Keratinocyte (primary cell): ENCODE data around the gene ETV7. TPM values are rescaled to one million over a fixed set of nuclear protein-coding genes. Genes with fewer than 3 reads are reported as not detected.

Experiments used
- DNase-seq: peaks from one replicate; pipeline ENCODE4 v3.0.0-alpha.2; 2011; ENCODE audit warnings: low read depth, missing footprints, low spot score
- FAIRE-seq: peaks from 2 replicates; lab custom pipeline; 2011; peaks lifted over from hg19 to GRCh38; lab: Jason Lieb, UNC
- H2AFZ ChIP-seq: 2 replicates; pipeline ENCODE4 v1.6.0; 2012; ENCODE audit warnings: low read length, control low read depth, inconsistent platforms; ENCODE audit not compliant: control insufficient read depth
- H3K27ac ChIP-seq: 2 replicates; pipeline ENCODE4 v1.5.1; 2011; ENCODE audit warnings: low read length; ENCODE audit not compliant: control insufficient read depth, insufficient read depth
- H3K27me3 ChIP-seq: 3 replicates; pipeline ENCODE4 v1.6.0; 2011; ENCODE audit warnings: low read length; ENCODE audit not compliant: control insufficient read depth, insufficient read depth; ENCODE audit errors: extremely low read depth
- H3K36me3 ChIP-seq, 2 experiments: 2 replicates in 1 of 2; 3 replicates in 1 of 2; pipeline ENCODE4 v1.5.1; 2011; ENCODE audit warnings: low read length in 2 of 2, mild to moderate bottlenecking in 1 of 2; ENCODE audit not compliant: control insufficient read depth in 2 of 2, insufficient read depth in 2 of 2; ENCODE audit errors: extremely low read depth in 1 of 2
- H3K4me1 ChIP-seq: 3 replicates; pipeline ENCODE4 v1.5.1; 2011; ENCODE audit warnings: low read length; ENCODE audit not compliant: control insufficient read depth, insufficient read depth; ENCODE audit errors: extremely low read depth
- H3K4me2 ChIP-seq: 3 replicates; pipeline ENCODE4 v1.6.0; 2011; ENCODE audit warnings: low read depth, low read length; ENCODE audit not compliant: control insufficient read depth, insufficient read depth; ENCODE audit errors: extremely low read depth
- H3K4me3 ChIP-seq, 3 experiments: fragments of 200-600 bp in 1 of 3; sonication (generic) in 1 of 3; 2 replicates in 2 of 3; 3 replicates in 1 of 3; pipeline ENCODE4 v1.5.1; 2011 to 2016; ENCODE audit warnings: low read length in 3 of 3, mild to moderate bottlenecking in 3 of 3, control low read depth in 2 of 3, inconsistent platforms in 1 of 3, low read depth in 1 of 3, mixed read lengths in 1 of 3, mixed run types in 1 of 3, moderate library complexity in 1 of 3; ENCODE audit not compliant: control insufficient read depth in 2 of 3, insufficient read depth in 2 of 3; ENCODE audit errors: extremely low read depth in 1 of 3
- H3K79me2 ChIP-seq: 2 replicates; pipeline ENCODE4 v1.6.0; 2012; ENCODE audit warnings: low read length; ENCODE audit not compliant: control insufficient read depth, insufficient read depth
- H3K9ac ChIP-seq: 3 replicates; pipeline ENCODE4 v1.6.0; 2011; ENCODE audit warnings: low read length; ENCODE audit not compliant: control insufficient read depth, insufficient read depth; ENCODE audit errors: extremely low read depth
- H3K9me1 ChIP-seq: 3 replicates; pipeline ENCODE4 v1.6.0; 2011; ENCODE audit warnings: low read length; ENCODE audit not compliant: control insufficient read depth, insufficient read depth; ENCODE audit errors: extremely low read depth
- H3K9me3 ChIP-seq: 2 replicates; pipeline ENCODE4 v1.5.1; 2012; ENCODE audit warnings: low read depth, low read length; ENCODE audit not compliant: control insufficient read depth
- H4K20me1 ChIP-seq: 3 replicates; pipeline ENCODE4 v1.6.0; 2011; ENCODE audit warnings: low read length; ENCODE audit not compliant: control insufficient read depth, insufficient read depth; ENCODE audit errors: extremely low read depth
- EZH2 ChIP-seq: IDR thresholded peaks from one replicate; pipeline ENCODE4 v1.6.1; 2012; ENCODE audit warnings: inconsistent platforms, mild to moderate bottlenecking, low read length, moderate library complexity
- dilution Hi-C: fragments of 300-500 bp; cut with MboI; formaldehyde crosslinking; loops from one replicate; pipeline ENCODE4 v1.7.0; 2020; ENCODE audit warnings: low sequenced_read_pairs; ENCODE audit not compliant: extremely low pct_ligation_motif_present
- polyA plus RNA-seq, 5 experiments: library from polyadenylated mRNA; depleted of rRNA in 3 of 5; stranded (reverse) in 3 of 5; stranded (forward) in 1 of 5; unstranded in 1 of 5; fragments of >200 nt; gene quantifications; 1 replicate in 1 of 5; 2 replicates in 3 of 5; 3 replicates in 1 of 5; pipeline versions ENCODE4 v1.2.1 to v1.2.3, GENCODE V29; 2011 to 2012; ENCODE audit warnings: missing spikeins in 2 of 5, low read depth in 1 of 5, low replicate concordance in 1 of 5
- TF ChIP-seq, protein P1 (sequence below), 3 experiments: IDR thresholded peaks in 1 of 3; conservative IDR thresholded peaks in 1 of 3; optimal IDR thresholded peaks in 1 of 3; 2 replicates in 2 of 3; 3 replicates in 1 of 3; pipeline versions ENCODE3 to v1.5.1; 2011; ENCODE audit warnings: low read length in 3 of 3, mild to moderate bottlenecking in 3 of 3, moderate library complexity in 2 of 3, control low read depth in 1 of 3, inconsistent platforms in 1 of 3; ENCODE audit not compliant: insufficient read depth in 2 of 3; ENCODE audit errors: extremely low read depth in 1 of 3

Gene ETV7
- polyA plus RNA-seq, 1 donor (not counting 4 experiments of a cell fraction or from before 2014, with no cell fraction given) = 0.22 TPM

- Histone ChIP-seq H3K4me1 (no peaks in the 10 kb centered on the region), H3K79me2 (no peaks in the 10 kb centered on the region), H4K20me1 (no peaks in the 10 kb centered on the region), H3K27me3 (no peaks in the 10 kb centered on the region), H2AFZ (no peak overlapping the region), H3K4me3 (no peak overlapping the region), H3K36me3 (no peaks in the 10 kb centered on the region), H3K4me2 (no peak overlapping the region), H3K9ac (no peak overlapping the region), H3K27ac (no peak overlapping the region), H3K9me1 (no peaks in the 10 kb centered on the region), H3K9me3 (no peaks in the 10 kb centered on the region)
- dilution Hi-C loops = no loop called here
- TF ChIP-seq, protein P1, sequence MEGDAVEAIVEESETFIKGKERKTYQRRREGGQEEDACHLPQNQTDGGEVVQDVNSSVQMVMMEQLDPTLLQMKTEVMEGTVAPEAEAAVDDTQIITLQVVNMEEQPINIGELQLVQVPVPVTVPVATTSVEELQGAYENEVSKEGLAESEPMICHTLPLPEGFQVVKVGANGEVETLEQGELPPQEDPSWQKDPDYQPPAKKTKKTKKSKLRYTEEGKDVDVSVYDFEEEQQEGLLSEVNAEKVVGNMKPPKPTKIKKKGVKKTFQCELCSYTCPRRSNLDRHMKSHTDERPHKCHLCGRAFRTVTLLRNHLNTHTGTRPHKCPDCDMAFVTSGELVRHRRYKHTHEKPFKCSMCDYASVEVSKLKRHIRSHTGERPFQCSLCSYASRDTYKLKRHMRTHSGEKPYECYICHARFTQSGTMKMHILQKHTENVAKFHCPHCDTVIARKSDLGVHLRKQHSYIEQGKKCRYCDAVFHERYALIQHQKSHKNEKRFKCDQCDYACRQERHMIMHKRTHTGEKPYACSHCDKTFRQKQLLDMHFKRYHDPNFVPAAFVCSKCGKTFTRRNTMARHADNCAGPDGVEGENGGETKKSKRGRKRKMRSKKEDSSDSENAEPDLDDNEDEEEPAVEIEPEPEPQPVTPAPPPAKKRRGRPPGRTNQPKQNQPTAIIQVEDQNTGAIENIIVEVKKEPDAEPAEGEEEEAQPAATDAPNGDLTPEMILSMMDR (optimal IDR thresholded peaks at IDR 0.05 in 1 of 3, IDR thresholded peaks at IDR 0.05 in 1 of 3, conservative IDR thresholded peaks at IDR 0.05 in 1 of 3; ENCODE audit: extremely low read depth in 1 of 3, insufficient read depth in 2 of 3, low read length in 3 of 3) = no peak
- no peak for TF ChIP-seq EZH2
- FAIRE-seq = no peak
- DNase-seq = no peak
Measured at GRCh38 chr6:36350681-36351571, 36.5 kb downstream of the ETV7 start.

- Histone ChIP-seq H3K4me1 (no peaks in the 10 kb centered on the region), H3K9me3 (no peaks in the 10 kb centered on the region), H4K20me1 (no peaks in the 10 kb centered on the region), H2AFZ (no peak overlapping the region), H3K9ac (no peak overlapping the region), H3K27me3 (no peaks in the 10 kb centered on the region), H3K9me1 (no peaks in the 10 kb centered on the region), H3K4me3 (no peak overlapping the region), H3K27ac (no peak overlapping the region), H3K36me3 (no peaks in the 10 kb centered on the region), H3K79me2 (no peaks in the 10 kb centered on the region), H3K4me2 (no peak overlapping the region)
- no peak for DNase-seq
- no peak for FAIRE-seq
- no peak for TF ChIP-seq EZH2
- TF ChIP-seq, protein P1 (optimal IDR thresholded peaks at IDR 0.05 in 1 of 3, IDR thresholded peaks at IDR 0.05 in 1 of 3, conservative IDR thresholded peaks at IDR 0.05 in 1 of 3; ENCODE audit: extremely low read depth in 1 of 3, insufficient read depth in 2 of 3, low read length in 3 of 3) = no peak
- dilution Hi-C loops = no loop called here
Measured at GRCh38 chr6:36350082-36350481, 37.4 kb downstream of the ETV7 start.
